Fibroblast of skin of scalp (primary cell): ENCODE measurements around the gene TAGLN.

Experiments
- DNase-seq: peaks from one replicate; pipeline ENCODE4 v3.0.0-alpha.2; 2013

Gene TAGLN

GRCh38 chr11:117230999-117231841, 32.0 kb downstream of the TAGLN start:
- no peak for DNase-seq

GRCh38 chr11:117231842-117232091, 32.6 kb downstream of the TAGLN start, which contains the start of gene PCSK7:
TSS of gene PCSK7 (minus strand) at chr11:117232073. CDS start at chr11:117229844, 2,229 bp downstream.
- DNase-seq = no peak

- peak; percentile 82 for DNase-seq
These were observed 33.1 kb downstream of the TAGLN start, which contains the start of gene RNF214 for GRCh38 chr11:117232092-117232878. TSS of gene RNF214 (plus strand) at chr11:117232671. CDS start at chr11:117234273, 1,602 bp downstream.

- DNase-seq = no peak
These were observed 33.8 kb downstream of the TAGLN start for GRCh38 chr11:117232911-117233409.

GRCh38 chr11:117238221-117238620, 39.1 kb downstream of the TAGLN start:
- DNase-seq = no peak

- DNase-seq = peak; percentile 90
These were observed 40.1 kb downstream of the TAGLN start for GRCh38 chr11:117239295-117239694.

GRCh38 chr11:117248341-117248740, 49.2 kb downstream of the TAGLN start:
- DNase-seq = no peak

GRCh38 chr11:117249571-117249970, 50.4 kb downstream of the TAGLN start:
- no peak for DNase-seq

GRCh38 chr11:117251506-117251905, 52.3 kb downstream of the TAGLN start:
- peak; percentile 25 for DNase-seq

- no peak for DNase-seq
These were observed 56.8 kb downstream of the TAGLN start for GRCh38 chr11:117255966-117256365.

- peak; percentile 65 for DNase-seq
These were observed 57.4 kb downstream of the TAGLN start for GRCh38 chr11:117256573-117256972.
